ENCODE measurements around the gene SIGLEC7.

SIGLEC7 gene

DNA sequence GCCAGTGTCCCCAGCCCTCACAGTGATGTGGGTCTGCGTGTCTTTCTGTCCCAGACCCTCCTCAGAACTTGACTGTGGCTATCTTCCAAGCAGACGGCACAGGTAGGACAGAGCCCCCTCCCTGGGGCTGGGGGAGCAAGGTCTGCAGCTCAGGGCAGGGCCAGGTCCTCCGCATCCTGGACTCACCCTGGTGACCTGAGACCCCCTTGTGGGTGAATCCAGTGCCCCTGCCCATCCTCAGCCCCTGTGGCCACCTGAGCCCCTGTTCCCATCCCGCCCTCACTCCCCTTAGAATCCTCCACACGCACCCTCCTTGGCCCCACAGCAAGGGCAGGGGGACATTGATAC is 43.7 kb downstream of the SIGLEC7 start:
- TF ChIP-seq ZNF776 (tag by site-specific recombination; IDR thresholded peaks at IDR 0.05; ENCODE audit: borderline replicate concordance) (no peak), EGR2 (tag by site-specific recombination; IDR thresholded peaks at IDR 0.05; ENCODE audit: low read depth) (no peak), YY2 (tag by site-specific recombination; IDR thresholded peaks at IDR 0.05) (no peak), MZF1 (tag by site-specific recombination; IDR thresholded peaks at IDR 0.05; ENCODE audit: borderline replicate concordance) (no peak), GLI2 (tag by site-specific recombination; IDR thresholded peaks at IDR 0.05; ENCODE audit: borderline replicate concordance, low read depth) (no peak), ZNF654 (tag by site-specific recombination; IDR thresholded peaks at IDR 0.05; ENCODE audit: low read depth) (no peak), ZNF19 (tag by site-specific recombination; IDR thresholded peaks at IDR 0.05; ENCODE audit: low read depth) (no peak)
- TF ChIP-seq, protein P1, sequence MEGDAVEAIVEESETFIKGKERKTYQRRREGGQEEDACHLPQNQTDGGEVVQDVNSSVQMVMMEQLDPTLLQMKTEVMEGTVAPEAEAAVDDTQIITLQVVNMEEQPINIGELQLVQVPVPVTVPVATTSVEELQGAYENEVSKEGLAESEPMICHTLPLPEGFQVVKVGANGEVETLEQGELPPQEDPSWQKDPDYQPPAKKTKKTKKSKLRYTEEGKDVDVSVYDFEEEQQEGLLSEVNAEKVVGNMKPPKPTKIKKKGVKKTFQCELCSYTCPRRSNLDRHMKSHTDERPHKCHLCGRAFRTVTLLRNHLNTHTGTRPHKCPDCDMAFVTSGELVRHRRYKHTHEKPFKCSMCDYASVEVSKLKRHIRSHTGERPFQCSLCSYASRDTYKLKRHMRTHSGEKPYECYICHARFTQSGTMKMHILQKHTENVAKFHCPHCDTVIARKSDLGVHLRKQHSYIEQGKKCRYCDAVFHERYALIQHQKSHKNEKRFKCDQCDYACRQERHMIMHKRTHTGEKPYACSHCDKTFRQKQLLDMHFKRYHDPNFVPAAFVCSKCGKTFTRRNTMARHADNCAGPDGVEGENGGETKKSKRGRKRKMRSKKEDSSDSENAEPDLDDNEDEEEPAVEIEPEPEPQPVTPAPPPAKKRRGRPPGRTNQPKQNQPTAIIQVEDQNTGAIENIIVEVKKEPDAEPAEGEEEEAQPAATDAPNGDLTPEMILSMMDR (tag by site-specific recombination; IDR thresholded peaks at IDR 0.05): no peak
- TF ChIP-seq, protein P2, sequence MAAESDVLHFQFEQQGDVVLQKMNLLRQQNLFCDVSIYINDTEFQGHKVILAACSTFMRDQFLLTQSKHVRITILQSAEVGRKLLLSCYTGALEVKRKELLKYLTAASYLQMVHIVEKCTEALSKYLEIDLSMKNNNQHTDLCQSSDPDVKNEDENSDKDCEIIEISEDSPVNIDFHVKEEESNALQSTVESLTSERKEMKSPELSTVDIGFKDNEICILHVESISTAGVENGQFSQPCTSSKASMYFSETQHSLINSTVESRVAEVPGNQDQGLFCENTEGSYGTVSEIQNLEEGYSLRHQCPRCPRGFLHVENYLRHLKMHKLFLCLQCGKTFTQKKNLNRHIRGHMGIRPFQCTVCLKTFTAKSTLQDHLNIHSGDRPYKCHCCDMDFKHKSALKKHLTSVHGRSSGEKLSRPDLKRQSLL (tag by site-specific recombination; IDR thresholded peaks at IDR 0.05): no peak
- no peaks in the 10 kb centered on the region for H3K4me1 ChIP-seq (ENCODE audit: control insufficient read depth, insufficient read depth, low read length)

DNA sequence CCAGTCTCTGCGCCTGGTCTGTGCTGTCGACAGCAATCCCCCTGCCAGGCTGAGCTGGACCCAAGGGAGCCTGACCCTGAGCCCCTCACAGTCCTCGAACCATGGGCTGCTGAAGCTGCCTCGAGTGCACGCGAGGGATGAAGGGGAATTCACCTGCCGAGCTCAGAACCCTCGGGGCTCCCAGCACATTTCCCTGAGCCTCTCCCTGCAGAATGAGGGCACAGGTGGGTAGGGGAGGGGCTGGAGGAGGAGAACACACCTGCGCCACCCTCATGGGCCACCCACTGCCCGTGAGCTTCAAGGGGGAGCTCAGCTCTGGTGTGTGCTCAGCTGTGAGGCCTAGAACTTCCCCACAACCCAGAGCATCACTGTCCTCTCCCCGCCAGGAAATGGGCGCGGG is 44.2 kb downstream of the SIGLEC7 start:
- TF ChIP-seq KLF1 (tag by site-specific recombination; IDR thresholded peaks at IDR 0.05) (no peak), ZNF223 (tag by site-specific recombination; IDR thresholded peaks at IDR 0.05) (no peak), KLF7 (tag by site-specific recombination; IDR thresholded peaks at IDR 0.05; ENCODE audit: borderline replicate concordance) (no peak), ZNF175 (tag by site-specific recombination; IDR thresholded peaks at IDR 0.05) (no peak), ZNF658 (tag by site-specific recombination; IDR thresholded peaks at IDR 0.05) (no peak), ZNF311 (tag by site-specific recombination; IDR thresholded peaks at IDR 0.05; ENCODE audit: borderline replicate concordance) (no peak), ZNF174 (tag by site-specific recombination; IDR thresholded peaks at IDR 0.05) (no peak), SCRT1 (tag by site-specific recombination; IDR thresholded peaks at IDR 0.05; ENCODE audit: borderline replicate concordance) (no peak), ZNF391 (tag by site-specific recombination; IDR thresholded peaks at IDR 0.05; ENCODE audit: borderline replicate concordance, low read depth) (no peak), GFI1B (tag by site-specific recombination; IDR thresholded peaks at IDR 0.05) (no peak), FEZF1 (tag by site-specific recombination; IDR thresholded peaks at IDR 0.05) (no peak), SETDB1 (IDR thresholded peaks at IDR 0.05; ENCODE audit: insufficient read length, low read length) (no peak), ZNF596 (tag by site-specific recombination; IDR thresholded peaks at IDR 0.05) (no peak), ZXDB (tag by site-specific recombination; IDR thresholded peaks at IDR 0.05) (no peak), ZSCAN30 (tag by site-specific recombination; IDR thresholded peaks at IDR 0.05) (no peak), ZNF350 (tag by site-specific recombination; IDR thresholded peaks at IDR 0.05) (no peak)
- TF ChIP-seq, protein P3, sequence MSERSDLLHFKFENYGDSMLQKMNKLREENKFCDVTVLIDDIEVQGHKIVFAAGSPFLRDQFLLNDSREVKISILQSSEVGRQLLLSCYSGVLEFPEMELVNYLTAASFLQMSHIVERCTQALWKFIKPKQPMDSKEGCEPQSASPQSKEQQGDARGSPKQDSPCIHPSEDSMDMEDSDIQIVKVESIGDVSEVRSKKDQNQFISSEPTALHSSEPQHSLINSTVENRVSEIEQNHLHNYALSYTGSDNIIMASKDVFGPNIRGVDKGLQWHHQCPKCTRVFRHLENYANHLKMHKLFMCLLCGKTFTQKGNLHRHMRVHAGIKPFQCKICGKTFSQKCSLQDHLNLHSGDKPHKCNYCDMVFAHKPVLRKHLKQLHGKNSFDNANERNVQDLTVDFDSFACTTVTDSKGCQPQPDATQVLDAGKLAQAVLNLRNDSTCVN (tag by site-specific recombination; optimal IDR thresholded peaks at IDR 0.05): no peak
- TF ChIP-seq, protein P4, sequence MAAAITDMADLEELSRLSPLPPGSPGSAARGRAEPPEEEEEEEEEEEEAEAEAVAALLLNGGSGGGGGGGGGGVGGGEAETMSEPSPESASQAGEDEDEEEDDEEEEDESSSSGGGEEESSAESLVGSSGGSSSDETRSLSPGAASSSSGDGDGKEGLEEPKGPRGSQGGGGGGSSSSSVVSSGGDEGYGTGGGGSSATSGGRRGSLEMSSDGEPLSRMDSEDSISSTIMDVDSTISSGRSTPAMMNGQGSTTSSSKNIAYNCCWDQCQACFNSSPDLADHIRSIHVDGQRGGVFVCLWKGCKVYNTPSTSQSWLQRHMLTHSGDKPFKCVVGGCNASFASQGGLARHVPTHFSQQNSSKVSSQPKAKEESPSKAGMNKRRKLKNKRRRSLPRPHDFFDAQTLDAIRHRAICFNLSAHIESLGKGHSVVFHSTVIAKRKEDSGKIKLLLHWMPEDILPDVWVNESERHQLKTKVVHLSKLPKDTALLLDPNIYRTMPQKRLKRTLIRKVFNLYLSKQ (tag by site-specific recombination; IDR thresholded peaks at IDR 0.05; ENCODE audit: borderline replicate concordance): no peak
- no peaks in the 10 kb centered on the region for H3K4me1 ChIP-seq (ENCODE audit: control insufficient read depth, insufficient read depth, low read length)
- H3K9me3 ChIP-seq (ENCODE audit: control insufficient read depth, insufficient read depth, low read depth, low read length): no peaks in the 10 kb centered on the region
- no peak overlapping the region for H3K4me3 ChIP-seq (ENCODE audit: low read depth, low read length)
- ChIA-PET POLR2A (interaction anchor here (0.7 kb wide), 1 partner anchor 192 kb away, joined by 3 read pairs; no protein-coding TSS in a partner anchor), CTCF (interaction anchor here (0.6 to 0.8 kb wide), 2 partner anchors 167 to 288 kb away, joined by 4 read pairs; no protein-coding TSS in a partner anchor)
- H3K36me3 ChIP-seq (ENCODE audit: control insufficient read depth in 2 of 2, insufficient read depth in 1 of 2, low read length in 2 of 2): no peaks in the 10 kb centered on the region
- no peak overlapping the region for H3K27ac ChIP-seq (ENCODE audit: extremely low read depth, low read depth, low read length)

More for the DNA sequence above, 43.7 kb downstream of the SIGLEC7 start:
- no peaks in the 10 kb centered on the region for H3K36me3 ChIP-seq (ENCODE audit: control insufficient read depth in 2 of 2, insufficient read depth in 1 of 2, low read length in 2 of 2)
- POLR2A ChIA-PET: no interaction called here
- no peak overlapping the region for H3K27ac ChIP-seq (ENCODE audit: extremely low read depth, low read depth, low read length)
- no peak overlapping the region for H3K4me3 ChIP-seq (ENCODE audit: low read depth, low read length)
- no peaks in the 10 kb centered on the region for H3K9me3 ChIP-seq (ENCODE audit: control insufficient read depth, insufficient read depth, low read depth, low read length)
- CTCF ChIA-PET: interaction anchor here (0.6 to 0.8 kb wide), 2 partner anchors 167 to 288 kb away, joined by 4 read pairs; no protein-coding TSS in a partner anchor

Measured in HEK293 (cell line).